ENCODE data around the gene BRICD5.

Gene BRICD5

DNA sequence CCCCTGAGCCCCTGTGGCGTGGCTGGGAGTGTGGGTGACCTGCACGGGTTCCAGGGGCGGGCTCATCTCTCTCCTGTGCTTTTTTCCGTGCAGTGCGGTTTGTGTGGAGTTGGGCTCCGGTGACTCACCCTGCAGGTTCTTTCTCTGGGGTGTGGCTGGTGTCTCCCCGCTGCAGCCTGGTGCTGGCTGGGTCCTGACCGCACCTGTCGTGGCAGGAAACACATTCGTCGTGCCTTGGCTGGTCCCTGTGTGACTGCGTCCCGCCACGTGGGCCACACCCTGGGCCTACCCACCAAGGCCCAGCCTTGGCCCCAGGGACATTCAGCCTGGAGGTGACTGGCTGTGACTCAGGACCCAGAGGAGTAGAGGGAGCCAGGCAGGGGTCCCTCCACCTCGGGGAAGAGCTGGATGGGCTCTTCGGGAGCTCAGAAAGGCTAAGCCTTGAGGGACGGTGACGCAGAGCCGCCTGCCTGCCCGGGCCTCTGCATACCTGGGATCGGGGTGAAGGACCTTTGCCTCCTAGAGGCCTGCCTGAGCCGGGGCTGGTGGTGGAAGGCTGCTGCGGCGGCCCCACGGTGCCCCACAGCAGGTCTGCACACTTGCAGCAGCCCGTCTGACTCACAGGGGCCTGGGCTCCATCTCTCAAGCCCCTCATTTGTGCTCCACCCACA is 47.3 kb downstream of the BRICD5 start:
- H3K4me3 ChIP-seq (ENCODE audit: control insufficient read depth, low read depth, low read length) = no peak overlapping the region

GRCh38 chr16:2162676-2163118 is 48.0 kb downstream of the BRICD5 start:
- no peak for TF ChIP-seq CTCF (conservative IDR thresholded peaks at IDR 0.05; ENCODE audit: control insufficient read depth, insufficient read depth, low read depth, low read length)
- no peak overlapping the region for H3K4me3 ChIP-seq (ENCODE audit: control insufficient read depth, low read depth, low read length)
- no peak for DNase-seq (ENCODE audit: low read depth)

More for the DNA sequence above, 47.3 kb downstream of the BRICD5 start:
- no peak for DNase-seq (ENCODE audit: low read depth)
- TF ChIP-seq CTCF (conservative IDR thresholded peaks at IDR 0.05; ENCODE audit: control insufficient read depth, insufficient read depth, low read depth, low read length) = no peak

GRCh38 chr16:2161911-2162310 is 48.8 kb downstream of the BRICD5 start:
- TF ChIP-seq CTCF (conservative IDR thresholded peaks at IDR 0.05; ENCODE audit: control insufficient read depth, insufficient read depth, low read depth, low read length) = no peak
- no peak overlapping the region for H3K4me3 ChIP-seq (ENCODE audit: control insufficient read depth, low read depth, low read length)
- no peak for DNase-seq (ENCODE audit: low read depth)

DNA sequence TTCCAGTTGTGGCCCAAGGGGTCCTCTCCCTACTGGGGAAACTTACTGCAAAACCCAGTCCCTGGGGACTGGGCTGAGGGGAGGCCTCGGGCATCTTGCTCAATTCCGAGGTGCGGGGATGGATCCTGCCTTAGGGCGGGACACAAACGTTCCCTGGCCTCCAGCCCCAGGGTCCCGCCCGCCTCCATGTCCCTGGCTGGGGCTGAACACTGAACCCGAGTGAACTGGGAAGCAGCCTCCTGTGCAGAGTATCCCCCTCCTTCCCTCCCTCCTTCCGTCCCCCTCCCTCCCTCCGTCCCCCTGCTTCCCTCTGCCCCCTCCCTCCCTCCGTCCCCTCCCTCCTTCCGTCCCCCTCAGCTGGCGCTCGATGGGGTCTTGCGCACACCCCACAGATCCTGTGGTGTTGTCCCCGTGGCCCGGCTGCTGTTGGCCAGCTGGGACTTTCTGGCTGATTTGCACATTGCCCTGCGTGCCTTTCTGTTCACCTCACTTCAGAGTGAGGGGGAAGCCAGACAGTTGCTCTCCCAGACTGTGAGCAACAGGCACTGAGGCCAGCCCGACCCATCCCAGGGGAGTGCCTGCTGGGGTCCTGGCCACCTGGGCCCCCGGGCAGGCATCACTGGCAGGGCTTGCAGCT is 49.6 kb downstream of the BRICD5 start:
- H3K4me3 ChIP-seq (ENCODE audit: control insufficient read depth, low read depth, low read length) = no peak overlapping the region
- TF ChIP-seq CTCF (conservative IDR thresholded peaks at IDR 0.05; ENCODE audit: control insufficient read depth, insufficient read depth, low read depth, low read length) = no peak
- DNase-seq (ENCODE audit: low read depth) = peak; percentile 81

Measured in fibroblast of mammary gland (primary cell).